Breast epithelium (tissue), 4 donors: Measurements from ENCODE around the gene ALK. TPM values are rescaled to one million over a fixed set of nuclear protein-coding genes. Genes with fewer than 3 reads are reported as not detected.

Experiments
- DNase-seq, 2 donors: peaks; one replicate each; pipeline ENCODE4 v3.0.0-alpha.2; 2019; ENCODE audit warnings: low spot score in 2 of 2
- H3K27ac ChIP-seq, 2 donors: fragments of 200-600 bp; sonication (generic) in 1 of 2; one replicate each; pipeline ENCODE4 v1.5.1; 2016 to 2019; ENCODE audit warnings: mild to moderate bottlenecking in 1 of 2
- H3K27me3 ChIP-seq, 2 donors: fragments of 200-600 bp; sonication (generic) in 1 of 2; one replicate each; pipeline versions ENCODE4 v1.5.1 to v1.6.0; 2017 to 2019; ENCODE audit warnings: control low read depth in 1 of 2, mild to moderate bottlenecking in 1 of 2
- H3K36me3 ChIP-seq: fragments of 200-600 bp; one replicate; pipeline ENCODE4 v1.5.1; 2019
- H3K4me1 ChIP-seq, 2 donors: fragments of 200-600 bp; sonication (generic); one replicate each; pipeline ENCODE4 v1.5.1; 2016 to 2019; ENCODE audit warnings: control low read depth in 1 of 2
- H3K4me3 ChIP-seq, 3 donors: fragments of 200-600 bp; sonication (generic); 1 replicate in 2 of 3; 2 replicates in 1 of 3; pipeline ENCODE4 v1.5.1; 2016 to 2019; ENCODE audit warnings: mild to moderate bottlenecking in 3 of 3, moderate library complexity in 2 of 3
- H3K9me3 ChIP-seq, 2 donors: fragments of 200-600 bp; sonication (generic) in 1 of 2; one replicate each; pipeline ENCODE4 v1.5.1; 2016 to 2019; ENCODE audit warnings: control low read depth in 1 of 2
- CTCF ChIP-seq, 3 donors: fragments of 450-650 bp; IDR thresholded peaks; one replicate each; pipeline ENCODE4 v1.5.1; 2016 to 2017; ENCODE audit warnings: antibody characterized with exemption in 3 of 3, mild to moderate bottlenecking in 3 of 3, moderate library complexity in 3 of 3
- POLR2A ChIP-seq: fragments of 450-650 bp; IDR thresholded peaks from one replicate; pipeline ENCODE4 v1.6.1; 2016; ENCODE audit warnings: antibody characterized with exemption, mild to moderate bottlenecking, moderate library complexity
- POLR2AphosphoS5 ChIP-seq, 3 donors: sonication (generic); formaldehyde crosslinking; IDR thresholded peaks; one replicate each; pipeline ENCODE4 v1.6.1; 2017; ENCODE audit warnings: antibody characterized with exemption in 3 of 3
- intact Hi-C: fragments of 100-400 bp; cut with DNase I; formaldehyde crosslinking; loops from one replicate; pipeline ENCODE4 v1.15.1; 2023; ENCODE audit warnings: low total_unique reads
- total RNA-seq, 3 donors: library from RNA; depleted of rRNA; stranded (reverse); fragments of >200 nt; gene quantifications; one replicate each; pipeline ENCODE4 v1.1.0, GENCODE V29; 2016

ALK gene
- total RNA-seq, 3 donors from 2014 or later = 0.33 to 5.6 (median 0.64) TPM

GRCh38 chr2:29310650-29311348 lies 610.6 kb downstream of the ALK start:
- H3K27ac ChIP-seq = peak overlapping the region in 1 of 2 donors; percentile 73
- no peak for DNase-seq
- no peak for TF ChIP-seq POLR2A
- no peaks in the 10 kb centered on the region for H3K27me3 ChIP-seq
- no peaks in the 10 kb centered on the region for H3K36me3 ChIP-seq
- intact Hi-C loops = no loop called here
- no peaks in the 10 kb centered on the region for H3K9me3 ChIP-seq
- H3K4me1 ChIP-seq = no peaks in the 10 kb centered on the region
- no peak overlapping the region for H3K4me3 ChIP-seq

GRCh38 chr2:29309090-29310029 lies 612.0 kb downstream of the ALK start:
- intact Hi-C loops = no loop called here
- DNase-seq = peak in 1 of 2 donors; percentile 36

GRCh38 chr2:29308366-29308765 lies 613.0 kb downstream of the ALK start:
- Histone ChIP-seq H3K9me3 (no peaks in the 10 kb centered on the region), H3K27me3 (no peaks in the 10 kb centered on the region), H3K4me1 (no peaks in the 10 kb centered on the region), H3K27ac (peak overlapping the region in 1 of 2 donors; percentile 73), H3K4me3 (no peak overlapping the region), H3K36me3 (no peaks in the 10 kb centered on the region)
- intact Hi-C loops = no loop called here
- no peak for DNase-seq
- TF ChIP-seq POLR2A (no peak), CTCF (IDR thresholded peaks at IDR 0.05) (no peak), POLR2AphosphoS5 (IDR thresholded peaks at IDR 0.05) (no peak)

More at GRCh38 chr2:29309090-29310029, 612.0 kb downstream of the ALK start:
- no peaks in the 10 kb centered on the region for H3K27me3 ChIP-seq
- no peaks in the 10 kb centered on the region for H3K36me3 ChIP-seq
- H3K27ac ChIP-seq = peak overlapping the region in 1 of 2 donors; percentile 73
- TF ChIP-seq POLR2A (no peak), CTCF (IDR thresholded peaks at IDR 0.05) (peak in 2 of 3 donors; percentile 50 to 51)
- no peaks in the 10 kb centered on the region for H3K4me1 ChIP-seq
- no peak overlapping the region for H3K4me3 ChIP-seq
- no peaks in the 10 kb centered on the region for H3K9me3 ChIP-seq

- intact Hi-C loops = no loop called here
- Histone ChIP-seq H3K4me3 (no peak overlapping the region), H3K36me3 (no peaks in the 10 kb centered on the region), H3K9me3 (no peaks in the 10 kb centered on the region), H3K27me3 (no peaks in the 10 kb centered on the region), H3K27ac (peak overlapping the region in 1 of 2 donors; percentile 33), H3K4me1 (no peaks in the 10 kb centered on the region)
- TF ChIP-seq POLR2AphosphoS5 (IDR thresholded peaks at IDR 0.05) (no peak), CTCF (IDR thresholded peaks at IDR 0.05) (no peak), POLR2A (no peak)
- DNase-seq = no peak
Observed at GRCh38 chr2:29307519-29307918, 613.9 kb downstream of the ALK start.

GRCh38 chr2:29305762-29306161 lies 615.6 kb downstream of the ALK start:
- no peak overlapping the region for H3K4me3 ChIP-seq
- no peak for DNase-seq
- intact Hi-C loops = no loop called here
- no peak overlapping the region for H3K27ac ChIP-seq
- H3K27me3 ChIP-seq = no peaks in the 10 kb centered on the region
- no peaks in the 10 kb centered on the region for H3K9me3 ChIP-seq
- H3K36me3 ChIP-seq = no peaks in the 10 kb centered on the region
- TF ChIP-seq CTCF (IDR thresholded peaks at IDR 0.05) (no peak), POLR2AphosphoS5 (IDR thresholded peaks at IDR 0.05) (no peak), POLR2A (no peak)
- H3K4me1 ChIP-seq = no peaks in the 10 kb centered on the region
